Endothelial cell (in vitro differentiated cells): Measurements from ENCODE around the gene RPL7A. TPM values are rescaled to one million over a fixed set of nuclear protein-coding genes. Genes with fewer than 3 reads are reported as not detected.

Source experiments
- DNase-seq: peaks from one replicate; pipeline ENCODE4 v3.0.0; 2021; ENCODE audit warnings: low spot score
- H3K27ac Mint-ChIP-seq: one replicate; pipeline ENCODE4 v1.8.0; 2021; ENCODE audit warnings: mixed read lengths, inconsistent platforms; ENCODE audit not compliant: unreplicated experiment
- H3K27me3 Mint-ChIP-seq: one replicate; pipeline ENCODE4 v1.8.0; 2021; ENCODE audit warnings: mild to moderate bottlenecking, moderate library complexity, mixed read lengths, inconsistent platforms; ENCODE audit not compliant: unreplicated experiment
- H3K36me3 Mint-ChIP-seq: one replicate; pipeline ENCODE4 v1.8.0; 2021; ENCODE audit warnings: mild to moderate bottlenecking, low read depth, mixed read lengths, inconsistent platforms; ENCODE audit not compliant: unreplicated experiment
- H3K4me1 Mint-ChIP-seq: one replicate; pipeline ENCODE4 v1.8.0; 2021; ENCODE audit warnings: mild to moderate bottlenecking, mixed read lengths, inconsistent platforms; ENCODE audit not compliant: unreplicated experiment
- H3K4me3 Mint-ChIP-seq: one replicate; pipeline ENCODE4 v1.8.0; 2021; ENCODE audit warnings: mild to moderate bottlenecking, mixed read lengths, inconsistent platforms; ENCODE audit not compliant: unreplicated experiment
- H3K9me3 Mint-ChIP-seq: one replicate; pipeline ENCODE4 v1.8.0; 2021; ENCODE audit warnings: mixed read lengths, inconsistent platforms; ENCODE audit not compliant: unreplicated experiment
- CTCF ChIP-seq: fragments of 200-600 bp; sonication (generic); IDR thresholded peaks from one replicate; pipeline ENCODE4 v1.5.0; 2021; ENCODE audit warnings: antibody characterized with exemption; ENCODE audit not compliant: unreplicated experiment
- total RNA-seq: library from RNA; stranded (reverse); fragmentation: NEBNext Ultra II Directional; extraction: Animal tissue kit (Norgen Biotek cat#: 25700); gene quantifications from one replicate; pipeline ENCODE4 v1.2.1, GENCODE V29; 2021; ENCODE audit not compliant: unreplicated experiment

Gene RPL7A
- total RNA-seq, 1 donor from 2014 or later: 2,006 TPM

GRCh38 chr9:133378408-133378962 lies 30.5 kb downstream of the RPL7A start:
- H3K36me3 Mint-ChIP-seq: no peaks in the 10 kb centered on the region

GRCh38 chr9:133379153-133380086 lies 31.4 kb downstream of the RPL7A start:
- no peaks in the 10 kb centered on the region for H3K9me3 Mint-ChIP-seq
- no peak for DNase-seq

More at GRCh38 chr9:133378408-133378962, 30.5 kb downstream of the RPL7A start:
- H3K9me3 Mint-ChIP-seq: no peaks in the 10 kb centered on the region
- peaks cover 8% of the 10 kb centered on the region for H3K27me3 Mint-ChIP-seq
- no peak overlapping the region for H3K27ac Mint-ChIP-seq
- no peak overlapping the region for H3K4me3 Mint-ChIP-seq
- H3K4me1 Mint-ChIP-seq: peaks cover 13% of the 10 kb centered on the region
- no peak for DNase-seq
- no peak for TF ChIP-seq CTCF

GRCh38 chr9:133380734-133381133 lies 32.7 kb downstream of the RPL7A start:
- Mint-ChIP-seq H3K36me3 (no peaks in the 10 kb centered on the region), H3K27ac (no peak overlapping the region), H3K9me3 (no peaks in the 10 kb centered on the region), H3K4me1 (peaks cover 5% of the 10 kb centered on the region), H3K4me3 (no peak overlapping the region), H3K27me3 (no peaks in the 10 kb centered on the region)
- no peak for TF ChIP-seq CTCF
- DNase-seq: no peak

More at GRCh38 chr9:133379153-133380086, 31.4 kb downstream of the RPL7A start:
- H3K27ac Mint-ChIP-seq: no peak overlapping the region
- H3K27me3 Mint-ChIP-seq: peaks cover 8% of the 10 kb centered on the region
- no peaks in the 10 kb centered on the region for H3K36me3 Mint-ChIP-seq
- TF ChIP-seq CTCF: no peak
- H3K4me1 Mint-ChIP-seq: peaks cover 13% of the 10 kb centered on the region
- no peak overlapping the region for H3K4me3 Mint-ChIP-seq

- DNase-seq: no peak
- H3K27me3 Mint-ChIP-seq: peaks cover 2% of the 10 kb centered on the region
- H3K4me3 Mint-ChIP-seq: no peak overlapping the region
- TF ChIP-seq CTCF: no peak
- no peaks in the 10 kb centered on the region for H3K36me3 Mint-ChIP-seq
- no peaks in the 10 kb centered on the region for H3K9me3 Mint-ChIP-seq
- no peak overlapping the region for H3K27ac Mint-ChIP-seq
- peaks cover 5% of the 10 kb centered on the region for H3K4me1 Mint-ChIP-seq
These were observed 34.6 kb downstream of the RPL7A start for GRCh38 chr9:133382507-133383141.
